DOHH2 (cell line): ENCODE measurements around the gene KCNQ1.

ENCODE experiments used
- H3F3A ChIP-seq: fragments of 200-600 bp; sonication (generic), shearing (Covaris generic); 2 replicates; pipeline ENCODE4 v1.6.0; 2016; ENCODE audit warnings: antibody characterized with exemption, mild to moderate bottlenecking; ENCODE audit not compliant: control insufficient read depth, insufficient read depth
- H3K27ac ChIP-seq: fragments of 200-600 bp; sonication (generic); 2 replicates; pipeline ENCODE4 v1.5.1; 2014; ENCODE audit warnings: low read depth, mild to moderate bottlenecking, low read length, moderate library complexity
- H3K27me3 ChIP-seq: fragments of 200-600 bp; sonication (generic); 2 replicates; pipeline ENCODE4 v1.6.1; 2014; ENCODE audit warnings: mild to moderate bottlenecking, low read length, mixed read lengths; ENCODE audit not compliant: control insufficient read depth
- H3K36me3 ChIP-seq: fragments of 200-600 bp; sonication (generic); 2 replicates; pipeline ENCODE4 v1.6.1; 2014; ENCODE audit warnings: mild to moderate bottlenecking, low read length, moderate library complexity, mixed read lengths; ENCODE audit not compliant: control insufficient read depth
- H3K4me1 ChIP-seq: fragments of 200-600 bp; sonication (generic); 2 replicates; pipeline ENCODE4 v1.6.1; 2014; ENCODE audit warnings: mild to moderate bottlenecking, low read length, mixed read lengths; ENCODE audit not compliant: control insufficient read depth
- H3K4me2 ChIP-seq: fragments of 200-600 bp; sonication (generic); 2 replicates; pipeline ENCODE4 v1.6.0; 2014; ENCODE audit warnings: mild to moderate bottlenecking, low read length, moderate library complexity
- H3K4me3 ChIP-seq: fragments of 200-600 bp; sonication (generic); 2 replicates; pipeline ENCODE4 v1.5.1; 2014; ENCODE audit warnings: mild to moderate bottlenecking, low read length, mixed read lengths
- H3K79me2 ChIP-seq: fragments of 200-600 bp; sonication (generic); 2 replicates; pipeline ENCODE4 v1.6.1; 2014; ENCODE audit warnings: mild to moderate bottlenecking, low read length, mixed read lengths; ENCODE audit not compliant: control insufficient read depth
- H3K9me2 ChIP-seq: fragments of 200-600 bp; sonication (generic); replicated peaks from 2 replicates; pipeline ENCODE4 v1.6.1; 2014; ENCODE audit warnings: mild to moderate bottlenecking, low read length, mixed read lengths; ENCODE audit not compliant: control insufficient read depth
- H3K9me3 ChIP-seq: fragments of 200-600 bp; sonication (generic); 2 replicates; pipeline ENCODE4 v1.6.1; 2014; ENCODE audit warnings: antibody characterized with exemption, low read length, mixed read lengths; ENCODE audit not compliant: control insufficient read depth, insufficient read depth
- H4K20me1 ChIP-seq: fragments of 200-600 bp; sonication (generic); 2 replicates; pipeline ENCODE4 v1.6.0; 2014; ENCODE audit warnings: low read depth, mild to moderate bottlenecking, antibody characterized with exemption, low read length, moderate library complexity; ENCODE audit not compliant: control insufficient read depth, insufficient read depth
- EZH2phosphoT487 ChIP-seq: fragments of 200-600 bp; sonication (generic); IDR thresholded peaks from 2 replicates; pipeline ENCODE4 v1.6.1; 2017; ENCODE audit warnings: borderline replicate concordance, mild to moderate bottlenecking, antibody characterized with exemption, low read length, moderate library complexity, mixed read lengths
- TF ChIP-seq, protein P1 (sequence below): fragments of 200-600 bp; sonication (generic); IDR thresholded peaks from one replicate; pipeline ENCODE4 v1.5.1; 2014; ENCODE audit warnings: antibody characterized with exemption, mild to moderate bottlenecking, low read depth, low read length; ENCODE audit not compliant: poor library complexity, severe bottlenecking

Gene KCNQ1

DNA sequence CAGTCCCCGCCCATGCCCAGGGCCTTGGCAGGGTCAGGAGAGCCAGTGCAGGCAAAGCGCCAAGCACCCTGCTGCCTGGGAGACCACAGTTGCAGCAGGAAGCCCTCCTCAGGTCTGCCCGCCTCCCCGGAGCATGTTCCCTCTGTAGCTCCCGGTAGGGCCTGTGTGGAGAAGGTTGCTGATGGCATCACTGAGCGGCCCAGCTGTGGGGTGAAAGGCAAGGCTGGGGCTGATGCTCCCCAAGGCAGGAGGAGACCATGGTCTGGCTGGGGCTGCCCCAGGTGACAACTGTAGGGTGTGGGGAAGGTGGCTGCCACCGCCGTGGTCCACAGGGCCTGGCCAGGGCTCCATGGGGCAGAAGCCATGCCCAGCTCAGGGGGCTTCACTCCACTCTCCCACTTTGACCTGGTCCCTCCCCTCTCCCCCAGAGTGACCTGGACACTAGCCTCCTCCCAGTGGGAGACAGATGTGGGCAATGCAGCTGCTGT, 387.8 kb downstream of the KCNQ1 start:
- Histone ChIP-seq H3K27me3 (no peaks in the 10 kb centered on the region), H4K20me1 (no peaks in the 10 kb centered on the region), H3K9me3 (peaks cover 3% of the 10 kb centered on the region; the same call in 1 of the 2 replicates), H3K4me2 (no peak overlapping the region), H3K4me1 (no peaks in the 10 kb centered on the region), H3K36me3 (no peaks in the 10 kb centered on the region), H3K27ac (no peak overlapping the region), H3K4me3 (no peak overlapping the region), H3K79me2 (no peaks in the 10 kb centered on the region), H3F3A (no peaks in the 10 kb centered on the region), H3K9me2 (no peaks in the 10 kb centered on the region)
- no peak for TF ChIP-seq EZH2phosphoT487
- TF ChIP-seq, protein P1, sequence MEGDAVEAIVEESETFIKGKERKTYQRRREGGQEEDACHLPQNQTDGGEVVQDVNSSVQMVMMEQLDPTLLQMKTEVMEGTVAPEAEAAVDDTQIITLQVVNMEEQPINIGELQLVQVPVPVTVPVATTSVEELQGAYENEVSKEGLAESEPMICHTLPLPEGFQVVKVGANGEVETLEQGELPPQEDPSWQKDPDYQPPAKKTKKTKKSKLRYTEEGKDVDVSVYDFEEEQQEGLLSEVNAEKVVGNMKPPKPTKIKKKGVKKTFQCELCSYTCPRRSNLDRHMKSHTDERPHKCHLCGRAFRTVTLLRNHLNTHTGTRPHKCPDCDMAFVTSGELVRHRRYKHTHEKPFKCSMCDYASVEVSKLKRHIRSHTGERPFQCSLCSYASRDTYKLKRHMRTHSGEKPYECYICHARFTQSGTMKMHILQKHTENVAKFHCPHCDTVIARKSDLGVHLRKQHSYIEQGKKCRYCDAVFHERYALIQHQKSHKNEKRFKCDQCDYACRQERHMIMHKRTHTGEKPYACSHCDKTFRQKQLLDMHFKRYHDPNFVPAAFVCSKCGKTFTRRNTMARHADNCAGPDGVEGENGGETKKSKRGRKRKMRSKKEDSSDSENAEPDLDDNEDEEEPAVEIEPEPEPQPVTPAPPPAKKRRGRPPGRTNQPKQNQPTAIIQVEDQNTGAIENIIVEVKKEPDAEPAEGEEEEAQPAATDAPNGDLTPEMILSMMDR = no peak

DNA sequence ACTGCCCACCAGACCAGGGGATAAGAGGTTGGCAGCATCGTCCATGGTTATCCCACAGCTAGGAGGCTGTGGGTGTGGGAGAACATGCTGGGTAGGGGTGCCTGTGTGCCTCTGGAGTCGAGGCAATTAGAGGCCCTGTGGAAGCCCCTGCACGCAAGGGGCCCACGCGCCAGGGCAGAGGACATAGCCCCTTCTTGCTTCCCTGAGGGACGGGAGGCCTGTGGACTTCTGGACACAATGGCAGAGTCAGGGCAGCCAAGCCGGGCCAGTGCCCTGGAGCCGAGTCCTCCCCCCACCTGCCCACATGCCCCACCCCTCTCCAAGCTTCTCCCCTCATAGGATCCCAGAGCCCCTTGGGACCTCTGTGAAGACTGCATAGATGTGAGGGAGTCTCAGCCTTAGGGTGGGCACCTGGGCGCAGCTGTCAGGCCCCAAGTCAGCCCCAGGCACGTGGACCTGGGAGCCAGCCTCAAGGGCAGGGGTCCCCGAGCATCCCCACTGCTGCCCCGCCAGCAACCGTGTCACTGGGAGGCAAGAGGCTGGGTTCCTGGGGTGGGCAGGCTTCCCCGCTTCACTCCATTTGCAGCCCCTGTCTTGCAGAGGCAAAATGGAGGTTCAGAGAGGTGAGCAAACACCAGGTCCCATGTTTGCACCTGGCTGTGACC, 388.4 kb downstream of the KCNQ1 start:
- H3K27me3 ChIP-seq = no peaks in the 10 kb centered on the region
- H3K27ac ChIP-seq = no peak overlapping the region
- no peaks in the 10 kb centered on the region for H3K36me3 ChIP-seq
- no peaks in the 10 kb centered on the region for H3K4me1 ChIP-seq
- H3K4me3 ChIP-seq = no peak overlapping the region
- H3F3A ChIP-seq = no peaks in the 10 kb centered on the region
- H3K4me2 ChIP-seq = no peak overlapping the region
- no peaks in the 10 kb centered on the region for H3K79me2 ChIP-seq
- no peaks in the 10 kb centered on the region for H3K9me2 ChIP-seq
- H4K20me1 ChIP-seq = no peaks in the 10 kb centered on the region
- no peak for TF ChIP-seq EZH2phosphoT487
- TF ChIP-seq, protein P1 = no peak
- H3K9me3 ChIP-seq = no peaks in the 10 kb centered on the region; the same call in 1 of the 2 replicates

DNA sequence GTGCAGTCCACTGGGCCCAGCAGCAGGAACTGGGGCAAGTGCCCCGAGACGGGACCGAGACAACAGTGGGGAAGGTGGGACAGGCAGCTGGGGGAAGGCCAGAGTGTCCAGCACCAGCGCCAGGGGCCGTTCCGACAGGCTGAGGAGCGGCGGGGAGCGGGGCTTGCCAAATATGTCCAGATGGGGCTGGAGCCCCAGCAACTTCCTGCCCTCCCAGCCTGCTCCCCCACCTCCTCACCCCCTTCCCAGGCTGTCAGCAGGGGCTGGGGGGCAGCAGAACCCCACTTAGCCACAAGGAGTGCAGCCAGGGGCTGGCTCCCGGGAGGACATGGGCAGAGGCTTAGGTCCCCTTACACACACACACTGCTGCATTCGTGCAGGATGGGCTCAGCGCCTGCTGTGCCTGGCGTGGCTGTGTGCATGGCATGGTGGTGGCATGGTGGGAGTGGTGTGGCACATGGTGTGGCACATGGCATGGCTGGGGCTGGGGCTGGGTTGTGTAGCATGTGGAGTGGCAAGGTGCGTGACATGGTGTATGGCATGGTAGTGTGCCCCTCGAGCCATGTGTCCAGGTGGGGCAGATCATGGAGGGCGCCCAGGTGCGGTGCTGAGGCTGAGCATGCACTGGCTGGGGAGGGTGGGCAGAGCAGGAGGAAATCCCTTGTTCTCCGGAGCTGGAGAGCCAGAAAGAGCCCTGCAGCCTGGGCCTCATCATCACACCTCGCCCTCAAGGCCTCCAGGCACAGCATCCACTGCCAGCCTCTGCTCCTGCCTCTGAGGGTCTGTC, 389.1 kb downstream of the KCNQ1 start:
- Histone ChIP-seq H3K9me2 (no peaks in the 10 kb centered on the region), H3K79me2 (no peaks in the 10 kb centered on the region), H4K20me1 (no peaks in the 10 kb centered on the region), H3K27ac (no peak overlapping the region), H3K4me2 (no peak overlapping the region), H3K4me1 (no peaks in the 10 kb centered on the region), H3K36me3 (no peaks in the 10 kb centered on the region), H3K27me3 (no peaks in the 10 kb centered on the region), H3K9me3 (no peaks in the 10 kb centered on the region; the same call in 1 of the 2 replicates), H3K4me3 (no peak overlapping the region), H3F3A (no peaks in the 10 kb centered on the region)
- TF ChIP-seq EZH2phosphoT487 = no peak
- TF ChIP-seq, protein P1 = no peak
